HK-2 (cell line): ENCODE results near the gene SLC13A2.
"Not testable (repeated sequence)": the region's sequence is repeated elsewhere in the genome, so short reads cannot be mapped to it uniquely, and the experiment has no call there.

Experiments used
- DNase-seq: peaks from one replicate; pipeline ENCODE4 v3.0.0-alpha.2; 2018; ENCODE audit not compliant: unreplicated experiment

SLC13A2 gene

GRCh38 chr17:28473542-28473941, at the start of gene SLC13A2:
TSS of gene SLC13A2 (plus strand) at chr17:28473644. CDS start at chr17:28473713, 69 bp downstream.
- DNase-seq = no peak

- DNase-seq = no peak
Observed at GRCh38 chr17:28425206-28425605, 48.2 kb upstream of the SLC13A2 start.

GRCh38 chr17:28426081-28426519, 47.3 kb upstream of the SLC13A2 start:
- no peak for DNase-seq

GRCh38 chr17:28427371-28427770, 46.1 kb upstream of the SLC13A2 start:
- no peak for DNase-seq

- not testable (repeated sequence) for DNase-seq
Observed at GRCh38 chr17:28427982-28428381, 45.5 kb upstream of the SLC13A2 start.

- DNase-seq = no peak
Observed at GRCh38 chr17:28433721-28434120, 39.7 kb upstream of the SLC13A2 start.

GRCh38 chr17:28434326-28434725, 39.1 kb upstream of the SLC13A2 start:
- DNase-seq = not testable (repeated sequence)

- DNase-seq = no peak
Observed at GRCh38 chr17:28443901-28444638, 29.4 kb upstream of the SLC13A2 start.

- DNase-seq = no peak
Observed at GRCh38 chr17:28446716-28447395, 26.6 kb upstream of the SLC13A2 start.

GRCh38 chr17:28447396-28447760, 26.1 kb upstream of the SLC13A2 start:
- DNase-seq = no peak

- no peak for DNase-seq
Observed at GRCh38 chr17:28449859-28450258, 23.6 kb upstream of the SLC13A2 start.

- DNase-seq = no peak
Observed at GRCh38 chr17:28457890-28458289, 15.6 kb upstream of the SLC13A2 start.

- DNase-seq = not testable (repeated sequence)
Observed at GRCh38 chr17:28458881-28459280, 14.6 kb upstream of the SLC13A2 start.

GRCh38 chr17:28460901-28461300, 12.5 kb upstream of the SLC13A2 start:
- no peak for DNase-seq

GRCh38 chr17:28466001-28466400, 7.4 kb upstream of the SLC13A2 start:
- DNase-seq = no peak

GRCh38 chr17:28466521-28467048, 6.9 kb upstream of the SLC13A2 start:
- DNase-seq = no peak

GRCh38 chr17:28467456-28468025, 5.9 kb upstream of the SLC13A2 start:
- DNase-seq = no peak

- DNase-seq = not testable (repeated sequence)
Observed at GRCh38 chr17:28468033-28468735, 5.3 kb upstream of the SLC13A2 start.

GRCh38 chr17:28468781-28469180, 4.7 kb upstream of the SLC13A2 start:
- no peak for DNase-seq

GRCh38 chr17:28469376-28469775, 4.1 kb upstream of the SLC13A2 start:
- no peak for DNase-seq

- DNase-seq = no peak
Observed at GRCh38 chr17:28470266-28470913, 3.1 kb upstream of the SLC13A2 start.
